ENCODE measurements around the gene ZBTB25. TPM values are rescaled to one million over a fixed set of nuclear protein-coding genes. Genes with fewer than 3 reads are reported as not detected.

The ZBTB25 gene
- total RNA-seq, 1 donor from 2014 or later: 4.7 TPM

- H3K36me3 ChIP-seq (ENCODE audit: control insufficient read depth, insufficient read depth, low read length): peaks cover 3% of the 10 kb centered on the region
- no peak for DNase-seq (ENCODE audit: low read depth)
- no peak for TF ChIP-seq CTCF (IDR thresholded peaks at IDR 0.05; ENCODE audit: insufficient read depth, low read length, severe bottlenecking)
- no peak overlapping the region for H3K4me3 ChIP-seq (ENCODE audit: low read depth, low read length)
- no peak for FAIRE-seq
- H3K27me3 ChIP-seq (ENCODE audit: control insufficient read depth, insufficient read depth, low read length): no peaks in the 10 kb centered on the region
Observed at GRCh38 chr14:64516969-64517368, 13.3 kb upstream of the ZBTB25 start.

- Histone ChIP-seq H3K4me3 (ENCODE audit: low read depth, low read length) (no peak overlapping the region), H3K27me3 (ENCODE audit: control insufficient read depth, insufficient read depth, low read length) (no peaks in the 10 kb centered on the region), H3K36me3 (ENCODE audit: control insufficient read depth, insufficient read depth, low read length) (no peaks in the 10 kb centered on the region)
- no peak for TF ChIP-seq CTCF (IDR thresholded peaks at IDR 0.05; ENCODE audit: insufficient read depth, low read length, severe bottlenecking)
- DNase-seq (ENCODE audit: low read depth) (no peak), FAIRE-seq (no peak)
Observed at GRCh38 chr14:64515053-64515452, 11.4 kb upstream of the ZBTB25 start.

GRCh38 chr14:64513271-64513670 is 9.6 kb upstream of the ZBTB25 start:
- DNase-seq (ENCODE audit: low read depth): no peak
- Histone ChIP-seq H3K4me3 (ENCODE audit: low read depth, low read length) (no peak overlapping the region), H3K27me3 (ENCODE audit: control insufficient read depth, insufficient read depth, low read length) (no peaks in the 10 kb centered on the region), H3K36me3 (ENCODE audit: control insufficient read depth, insufficient read depth, low read length) (no peaks in the 10 kb centered on the region)
- no peak for FAIRE-seq
- no peak for TF ChIP-seq CTCF (IDR thresholded peaks at IDR 0.05; ENCODE audit: insufficient read depth, low read length, severe bottlenecking)

- peak; percentile 72 for DNase-seq (ENCODE audit: low read depth)
- Histone ChIP-seq H3K36me3 (ENCODE audit: control insufficient read depth, insufficient read depth, low read length) (no peaks in the 10 kb centered on the region), H3K4me3 (ENCODE audit: low read depth, low read length) (no peak overlapping the region)
Observed at GRCh38 chr14:64510825-64511671, 7.4 kb upstream of the ZBTB25 start.

GRCh38 chr14:64509036-64509435 is 5.4 kb upstream of the ZBTB25 start:
- DNase-seq (ENCODE audit: low read depth) (no peak), FAIRE-seq (no peak)
- H3K27me3 ChIP-seq (ENCODE audit: control insufficient read depth, insufficient read depth, low read length): no peaks in the 10 kb centered on the region
- H3K4me3 ChIP-seq (ENCODE audit: low read depth, low read length): no peak overlapping the region
- no peak for TF ChIP-seq CTCF (IDR thresholded peaks at IDR 0.05; ENCODE audit: insufficient read depth, low read length, severe bottlenecking)
- H3K36me3 ChIP-seq (ENCODE audit: control insufficient read depth, insufficient read depth, low read length): no peaks in the 10 kb centered on the region

More at GRCh38 chr14:64510825-64511671, 7.4 kb upstream of the ZBTB25 start:
- TF ChIP-seq CTCF (IDR thresholded peaks at IDR 0.05; ENCODE audit: insufficient read depth, low read length, severe bottlenecking): peak; percentile 81
- H3K27me3 ChIP-seq (ENCODE audit: control insufficient read depth, insufficient read depth, low read length): no peaks in the 10 kb centered on the region
- peak; percentile 28 for FAIRE-seq
